Osteoblast (primary cell): ENCODE results near the gene ZBTB7C. TPM values are rescaled to one million over a fixed set of nuclear protein-coding genes. Genes with fewer than 3 reads are reported as not detected.

ENCODE experiments used
- DNase-seq: peaks from one replicate; pipeline ENCODE4 v3.0.0; 2011; ENCODE audit warnings: low spot score, mixed read lengths; ENCODE audit not compliant: insufficient read length; ENCODE audit errors: missing footprints
- H2AFZ ChIP-seq: 2 replicates; pipeline ENCODE4 v1.6.0; 2011; ENCODE audit warnings: mild to moderate bottlenecking, low read length
- H3K27ac ChIP-seq: 2 replicates; pipeline ENCODE4 v1.5.1; 2011; ENCODE audit warnings: mild to moderate bottlenecking, low read depth, low read length, moderate library complexity
- H3K27me3 ChIP-seq: 2 replicates; pipeline ENCODE4 v1.6.0; 2012; ENCODE audit warnings: mild to moderate bottlenecking, control low read depth, inconsistent platforms, low read length, moderate library complexity; ENCODE audit not compliant: insufficient read depth
- H3K36me3 ChIP-seq: 2 replicates; pipeline ENCODE4 v1.5.1; 2011; ENCODE audit warnings: mild to moderate bottlenecking, low read length, control low read depth, moderate library complexity; ENCODE audit not compliant: insufficient read depth
- H3K4me1 ChIP-seq: 2 replicates; pipeline ENCODE4 v1.5.1; 2011; ENCODE audit warnings: mild to moderate bottlenecking, low read length, control low read depth, moderate library complexity; ENCODE audit not compliant: insufficient read depth
- H3K4me2 ChIP-seq: 2 replicates; pipeline ENCODE4 v1.6.0; 2011; ENCODE audit warnings: mild to moderate bottlenecking, low read length; ENCODE audit not compliant: insufficient read depth
- H3K4me3 ChIP-seq: fragments of 200-600 bp; sonication (generic); 3 replicates; pipeline ENCODE4 v1.5.1; 2012; ENCODE audit warnings: mild to moderate bottlenecking, low read length, inconsistent platforms; ENCODE audit not compliant: insufficient read depth
- H3K79me2 ChIP-seq: 2 replicates; pipeline ENCODE4 v1.6.0; 2012; ENCODE audit warnings: mild to moderate bottlenecking, low read length, control low read depth, inconsistent platforms; ENCODE audit not compliant: insufficient read depth
- H3K9me3 ChIP-seq: 2 replicates; pipeline ENCODE4 v1.5.1; 2011; ENCODE audit warnings: low read depth, low read length, control low read depth
- H4K20me1 ChIP-seq: 2 replicates; pipeline ENCODE4 v1.6.0; 2012; ENCODE audit warnings: mild to moderate bottlenecking, low read length, control low read depth; ENCODE audit not compliant: insufficient read depth
- total RNA-seq: library from RNA; depleted of rRNA; stranded (reverse); fragments of >200 nt; gene quantifications from 2 replicates; pipeline ENCODE4 v1.2.3, GENCODE V29; 2012
- TF ChIP-seq, protein P1 (sequence below): IDR thresholded peaks from 2 replicates; pipeline ENCODE4 v1.5.1; 2011; ENCODE audit warnings: mild to moderate bottlenecking, low read depth, low read length, moderate library complexity; ENCODE audit errors: extremely low read depth

The ZBTB7C gene
- total RNA-seq, 1 donor: 0.36 TPM

DNA sequence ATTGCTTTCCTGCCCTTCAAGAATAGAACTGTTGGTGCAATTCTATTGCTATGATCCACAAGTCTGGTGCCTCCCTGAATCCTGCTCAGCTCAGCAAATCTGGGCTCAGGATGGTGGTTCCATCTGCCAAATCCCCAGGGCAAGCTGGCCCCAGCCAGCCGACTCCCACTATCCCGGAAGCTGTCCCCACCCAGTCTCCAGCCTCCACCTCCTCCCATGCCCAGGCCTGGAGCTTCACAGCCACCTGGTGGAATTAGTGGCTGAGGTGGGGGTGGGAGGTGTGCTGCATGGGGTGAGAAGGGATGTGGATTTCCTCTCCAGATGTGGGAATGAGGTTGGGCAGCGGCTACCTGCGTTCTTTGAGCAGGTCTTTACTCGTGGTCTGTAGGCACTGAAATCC, 359.4 kb downstream of the ZBTB7C start:
- DNase-seq: no peak
- Histone ChIP-seq H3K4me3 (no peak overlapping the region), H4K20me1 (no peaks in the 10 kb centered on the region), H3K4me2 (no peak overlapping the region), H2AFZ (no peak overlapping the region), H3K27me3 (peaks cover 5% of the 10 kb centered on the region), H3K36me3 (no peaks in the 10 kb centered on the region), H3K9me3 (no peaks in the 10 kb centered on the region), H3K4me1 (no peaks in the 10 kb centered on the region), H3K79me2 (no peaks in the 10 kb centered on the region), H3K27ac (no peak overlapping the region)
- TF ChIP-seq, protein P1, sequence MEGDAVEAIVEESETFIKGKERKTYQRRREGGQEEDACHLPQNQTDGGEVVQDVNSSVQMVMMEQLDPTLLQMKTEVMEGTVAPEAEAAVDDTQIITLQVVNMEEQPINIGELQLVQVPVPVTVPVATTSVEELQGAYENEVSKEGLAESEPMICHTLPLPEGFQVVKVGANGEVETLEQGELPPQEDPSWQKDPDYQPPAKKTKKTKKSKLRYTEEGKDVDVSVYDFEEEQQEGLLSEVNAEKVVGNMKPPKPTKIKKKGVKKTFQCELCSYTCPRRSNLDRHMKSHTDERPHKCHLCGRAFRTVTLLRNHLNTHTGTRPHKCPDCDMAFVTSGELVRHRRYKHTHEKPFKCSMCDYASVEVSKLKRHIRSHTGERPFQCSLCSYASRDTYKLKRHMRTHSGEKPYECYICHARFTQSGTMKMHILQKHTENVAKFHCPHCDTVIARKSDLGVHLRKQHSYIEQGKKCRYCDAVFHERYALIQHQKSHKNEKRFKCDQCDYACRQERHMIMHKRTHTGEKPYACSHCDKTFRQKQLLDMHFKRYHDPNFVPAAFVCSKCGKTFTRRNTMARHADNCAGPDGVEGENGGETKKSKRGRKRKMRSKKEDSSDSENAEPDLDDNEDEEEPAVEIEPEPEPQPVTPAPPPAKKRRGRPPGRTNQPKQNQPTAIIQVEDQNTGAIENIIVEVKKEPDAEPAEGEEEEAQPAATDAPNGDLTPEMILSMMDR: no peak

DNA sequence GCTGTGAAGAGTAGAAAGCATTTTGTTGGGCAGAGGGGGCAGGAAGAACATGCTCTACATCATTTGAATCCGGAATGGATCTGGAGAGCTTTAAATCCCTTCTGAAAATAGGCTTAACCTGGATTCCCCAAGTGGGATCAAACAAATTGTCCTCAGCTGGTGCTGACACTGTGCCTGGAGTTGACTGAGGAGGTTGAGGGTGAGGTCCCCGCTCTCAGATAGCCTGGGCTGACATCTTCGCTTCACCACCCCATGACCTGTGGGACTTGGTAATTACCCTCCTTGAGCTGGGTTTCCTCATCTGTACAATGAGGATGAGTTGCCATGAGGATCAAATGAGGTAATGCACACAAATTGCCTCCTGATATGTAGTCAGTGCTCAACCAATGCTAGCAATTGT, 360.9 kb downstream of the ZBTB7C start:
- no peaks in the 10 kb centered on the region for H3K79me2 ChIP-seq
- no peak overlapping the region for H3K4me3 ChIP-seq
- H3K36me3 ChIP-seq: no peaks in the 10 kb centered on the region
- no peak for DNase-seq
- TF ChIP-seq, protein P1: no peak
- H3K27me3 ChIP-seq: peaks cover 5% of the 10 kb centered on the region
- H3K4me1 ChIP-seq: no peaks in the 10 kb centered on the region
- H3K4me2 ChIP-seq: no peak overlapping the region
- no peaks in the 10 kb centered on the region for H4K20me1 ChIP-seq
- H2AFZ ChIP-seq: no peak overlapping the region
- H3K9me3 ChIP-seq: no peaks in the 10 kb centered on the region
- no peak overlapping the region for H3K27ac ChIP-seq

DNA sequence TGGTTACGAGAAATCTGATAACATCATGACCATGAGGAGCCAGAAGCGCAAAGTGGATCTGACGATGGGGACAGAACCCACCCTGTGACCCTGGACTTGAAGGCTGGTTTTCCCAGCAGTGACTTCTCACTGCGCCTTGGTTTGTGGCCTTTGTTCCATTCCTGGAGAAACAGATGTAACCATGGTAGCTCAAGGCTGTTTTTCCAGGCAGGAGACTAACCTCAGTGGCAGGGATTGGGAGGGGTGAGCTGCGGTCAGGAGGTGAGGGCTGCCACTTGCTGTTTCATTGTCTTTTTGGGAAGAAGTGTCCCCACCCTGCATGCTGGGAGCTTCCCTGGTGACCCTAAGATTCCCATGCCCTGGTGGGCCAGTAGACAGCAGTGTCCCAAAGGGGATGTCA, 362.3 kb downstream of the ZBTB7C start:
- Histone ChIP-seq H3K79me2 (no peaks in the 10 kb centered on the region), H3K4me1 (no peaks in the 10 kb centered on the region), H3K27me3 (peaks cover 5% of the 10 kb centered on the region), H3K27ac (no peak overlapping the region), H3K4me3 (no peak overlapping the region), H4K20me1 (no peaks in the 10 kb centered on the region), H3K4me2 (no peak overlapping the region), H2AFZ (no peak overlapping the region), H3K36me3 (no peaks in the 10 kb centered on the region), H3K9me3 (no peaks in the 10 kb centered on the region)
- DNase-seq: no peak
- TF ChIP-seq, protein P1: no peak

DNA sequence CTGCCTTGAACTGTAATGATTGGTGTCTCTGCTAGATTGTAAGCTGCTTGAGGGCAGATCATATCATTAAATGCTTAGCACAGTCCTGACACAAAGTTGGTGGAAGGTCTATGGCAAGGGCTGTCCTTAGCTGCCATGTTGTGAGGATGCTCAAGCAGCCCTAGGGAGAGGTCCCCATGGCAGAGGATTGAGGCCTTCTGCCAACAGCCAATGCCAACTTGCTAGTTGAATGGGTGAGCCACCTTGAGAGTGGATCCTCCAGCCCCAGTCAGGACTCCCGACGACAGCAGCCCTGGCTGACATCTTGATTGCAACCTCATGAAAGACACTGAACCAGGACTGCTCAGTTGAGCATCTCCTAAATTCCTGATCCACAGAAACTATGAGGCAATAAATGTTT, 363.4 kb downstream of the ZBTB7C start:
- Histone ChIP-seq H3K4me3 (no peak overlapping the region), H3K79me2 (no peaks in the 10 kb centered on the region), H3K4me1 (no peaks in the 10 kb centered on the region), H3K27me3 (peaks cover 5% of the 10 kb centered on the region), H3K36me3 (no peaks in the 10 kb centered on the region), H3K27ac (no peak overlapping the region), H3K4me2 (no peak overlapping the region), H3K9me3 (no peaks in the 10 kb centered on the region), H4K20me1 (no peaks in the 10 kb centered on the region), H2AFZ (no peak overlapping the region)
- TF ChIP-seq, protein P1: no peak
- no peak for DNase-seq
